ENCODE data around the gene GNA14.
"Not testable (repeated sequence)": the region's sequence is repeated elsewhere in the genome, so short reads cannot be mapped to it uniquely, and the experiment has no call there.

The GNA14 gene

GRCh38 chr9:77588271-77588937, 59.7 kb downstream of the GNA14 start:
- DNase-seq (ENCODE audit: low read depth, low spot score): no peak

- DNase-seq (ENCODE audit: low read depth, low spot score): no peak
These were observed 60.3 kb downstream of the GNA14 start for GRCh38 chr9:77587851-77588250.

GRCh38 chr9:77587042-77587441, 61.1 kb downstream of the GNA14 start:
- DNase-seq (ENCODE audit: low read depth, low spot score): no peak

- DNase-seq (ENCODE audit: low read depth, low spot score): no peak
These were observed 61.5 kb downstream of the GNA14 start for GRCh38 chr9:77586591-77586990.

GRCh38 chr9:77585335-77585786, 62.8 kb downstream of the GNA14 start:
- DNase-seq (ENCODE audit: low read depth, low spot score): no peak

- DNase-seq (ENCODE audit: low read depth, low spot score): not testable (repeated sequence)
These were observed 63.2 kb downstream of the GNA14 start for GRCh38 chr9:77584927-77585326.

- no peak for DNase-seq (ENCODE audit: low read depth, low spot score)
These were observed 65.1 kb downstream of the GNA14 start for GRCh38 chr9:77582961-77583576.

- no peak for DNase-seq (ENCODE audit: low read depth, low spot score)
These were observed 65.6 kb downstream of the GNA14 start for GRCh38 chr9:77582525-77582924.

GRCh38 chr9:77575785-77576184, 72.3 kb downstream of the GNA14 start:
- no peak for DNase-seq (ENCODE audit: low read depth, low spot score)

GRCh38 chr9:77569335-77569734, 78.8 kb downstream of the GNA14 start:
- no peak for DNase-seq (ENCODE audit: low read depth, low spot score)

- DNase-seq (ENCODE audit: low read depth, low spot score): no peak
These were observed 84.9 kb downstream of the GNA14 start for GRCh38 chr9:77563174-77563573.

GRCh38 chr9:77562019-77562748, 85.9 kb downstream of the GNA14 start:
- DNase-seq (ENCODE audit: low read depth, low spot score): no peak

GRCh38 chr9:77561331-77562018, 86.6 kb downstream of the GNA14 start:
- no peak for DNase-seq (ENCODE audit: low read depth, low spot score)

- DNase-seq (ENCODE audit: low read depth, low spot score): no peak
These were observed 91.7 kb downstream of the GNA14 start for GRCh38 chr9:77556396-77556795.

GRCh38 chr9:77554586-77555105, 93.5 kb downstream of the GNA14 start:
- DNase-seq (ENCODE audit: low read depth, low spot score): no peak

GRCh38 chr9:77547106-77547730, 100.9 kb downstream of the GNA14 start:
- no peak for DNase-seq (ENCODE audit: low read depth, low spot score)

GRCh38 chr9:77546376-77546950, 101.7 kb downstream of the GNA14 start:
- DNase-seq (ENCODE audit: low read depth, low spot score): no peak

GRCh38 chr9:77544546-77544945, 103.6 kb downstream of the GNA14 start:
- DNase-seq (ENCODE audit: low read depth, low spot score): no peak

GRCh38 chr9:77543131-77543822, 104.8 kb downstream of the GNA14 start:
- no peak for DNase-seq (ENCODE audit: low read depth, low spot score)

GRCh38 chr9:77541600-77541999, 106.5 kb downstream of the GNA14 start:
- DNase-seq (ENCODE audit: low read depth, low spot score): no peak

- no peak for DNase-seq (ENCODE audit: low read depth, low spot score)
These were observed 107.1 kb downstream of the GNA14 start for GRCh38 chr9:77541055-77541454.
